ENCODE measurements around the gene CRYBG2. TPM values are rescaled to one million over a fixed set of nuclear protein-coding genes. Genes with fewer than 3 reads are reported as not detected.

The CRYBG2 gene
- total RNA-seq, 1 donor from 2014 or later: 9.4 TPM

- Mint-ChIP-seq H3K9me3 (no peaks in the 10 kb centered on the region), H3K36me3 (no peaks in the 10 kb centered on the region), H3K4me1 (peaks cover 47% of the 10 kb centered on the region), H3K27me3 (ENCODE audit: low read depth) (peaks cover 40% of the 10 kb centered on the region), H3K4me3 (no peak overlapping the region), H3K27ac (no peak overlapping the region)
- TF ChIP-seq CTCF (IDR thresholded peaks at IDR 0.05; ENCODE audit: unreplicated experiment): no peak
- DNase-seq (ENCODE audit: low spot score in 2 of 2, unreplicated experiment in 2 of 2): no peak
Measured at GRCh38 chr1:26356106-26356505, 2.2 kb upstream of the CRYBG2 start.

GRCh38 chr1:26354972-26355371 is 1.0 kb upstream of the CRYBG2 start:
- peaks cover 28% of the 10 kb centered on the region for H3K27me3 Mint-ChIP-seq (ENCODE audit: low read depth)
- no peaks in the 10 kb centered on the region for H3K36me3 Mint-ChIP-seq
- peaks cover 41% of the 10 kb centered on the region for H3K4me1 Mint-ChIP-seq
- H3K4me3 Mint-ChIP-seq: no peak overlapping the region
- H3K27ac Mint-ChIP-seq: no peak overlapping the region
- TF ChIP-seq CTCF (IDR thresholded peaks at IDR 0.05; ENCODE audit: unreplicated experiment): no peak
- no peaks in the 10 kb centered on the region for H3K9me3 Mint-ChIP-seq
- DNase-seq (ENCODE audit: low spot score in 2 of 2, unreplicated experiment in 2 of 2): no peak

- H3K4me3 Mint-ChIP-seq: peak overlapping the region; percentile 28
- no peak for TF ChIP-seq CTCF (IDR thresholded peaks at IDR 0.05; ENCODE audit: unreplicated experiment)
- peak overlapping the region; percentile 75 for H3K27ac Mint-ChIP-seq
- no peak for DNase-seq (ENCODE audit: low spot score in 2 of 2, unreplicated experiment in 2 of 2)
- no peaks in the 10 kb centered on the region for H3K36me3 Mint-ChIP-seq
- H3K4me1 Mint-ChIP-seq: peaks cover 38% of the 10 kb centered on the region
- H3K27me3 Mint-ChIP-seq (ENCODE audit: low read depth): peaks cover 13% of the 10 kb centered on the region
- H3K9me3 Mint-ChIP-seq: no peaks in the 10 kb centered on the region
Measured at GRCh38 chr1:26353210-26353859, 595 bp downstream of the CRYBG2 start.

GRCh38 chr1:26352338-26352679 is 1.6 kb downstream of the CRYBG2 start:
- Mint-ChIP-seq H3K36me3 (no peaks in the 10 kb centered on the region), H3K4me3 (no peak overlapping the region), H3K4me1 (peaks cover 37% of the 10 kb centered on the region), H3K9me3 (no peaks in the 10 kb centered on the region), H3K27ac (peak overlapping the region; percentile 3), H3K27me3 (ENCODE audit: low read depth) (peaks cover 4% of the 10 kb centered on the region)
- DNase-seq (ENCODE audit: low spot score in 2 of 2, unreplicated experiment in 2 of 2): no peak
- no peak for TF ChIP-seq CTCF (IDR thresholded peaks at IDR 0.05; ENCODE audit: unreplicated experiment)

- no peaks in the 10 kb centered on the region for H3K36me3 Mint-ChIP-seq
- peak overlapping the region; percentile 5 for H3K27ac Mint-ChIP-seq
- H3K27me3 Mint-ChIP-seq (ENCODE audit: low read depth): peaks cover 2% of the 10 kb centered on the region
- DNase-seq (ENCODE audit: low spot score in 2 of 2, unreplicated experiment in 2 of 2): no peak
- H3K9me3 Mint-ChIP-seq: no peaks in the 10 kb centered on the region
- peaks cover 34% of the 10 kb centered on the region for H3K4me1 Mint-ChIP-seq
- TF ChIP-seq CTCF (IDR thresholded peaks at IDR 0.05; ENCODE audit: unreplicated experiment): no peak
- H3K4me3 Mint-ChIP-seq: no peak overlapping the region
Measured at GRCh38 chr1:26351590-26352337, 2.2 kb downstream of the CRYBG2 start.
